Neural cell (in vitro differentiated cells): Measurements from ENCODE around the gene TARBP2. TPM values are rescaled to one million over a fixed set of nuclear protein-coding genes. Genes with fewer than 3 reads are reported as not detected.

ENCODE experiments used
- H2AFZ ChIP-seq: fragments of 200-600, 300-800 bp; sonication (generic), shearing (Covaris generic); 2 replicates; pipeline ENCODE4 v1.6.0; 2014; ENCODE audit warnings: low read depth, mild to moderate bottlenecking, antibody characterized with exemption, low read length, moderate library complexity
- H3F3A ChIP-seq: fragments of 200-600 bp; shearing (Covaris generic); 2 replicates; pipeline ENCODE4 v1.6.1; 2016; ENCODE audit warnings: mild to moderate bottlenecking, moderate library complexity, mixed read lengths, antibody characterized with exemption, low read length; ENCODE audit not compliant: insufficient read depth, poor library complexity, severe bottlenecking
- H3K27ac ChIP-seq: fragments of 200-600, 300-800 bp; sonication (generic), shearing (Covaris generic); 2 replicates; pipeline ENCODE4 v1.5.1; 2014; ENCODE audit warnings: mild to moderate bottlenecking, low read length, moderate library complexity
- H3K27me3 ChIP-seq: fragments of 300-800, 200-600 bp; sonication (generic), shearing (Covaris generic); 2 replicates; pipeline ENCODE4 v1.6.0; 2014; ENCODE audit warnings: mild to moderate bottlenecking, low read depth, low read length, moderate library complexity; ENCODE audit not compliant: insufficient read depth
- H3K36me3 ChIP-seq: fragments of 300-800, 200-600 bp; sonication (generic), shearing (Covaris generic); 2 replicates; pipeline ENCODE4 v1.5.1; 2014; ENCODE audit warnings: mild to moderate bottlenecking, antibody characterized with exemption, low read length, moderate library complexity; ENCODE audit not compliant: insufficient read depth
- H3K4me2 ChIP-seq: fragments of 300-800, 200-600 bp; sonication (generic), shearing (Covaris generic); 2 replicates; pipeline ENCODE4 v1.6.0; 2014; ENCODE audit warnings: mild to moderate bottlenecking, low read length
- H3K4me3 ChIP-seq: fragments of 300-800, 200-600 bp; sonication (generic), shearing (Covaris generic); 2 replicates; pipeline ENCODE4 v1.5.1; 2014; ENCODE audit warnings: mild to moderate bottlenecking, low read length, moderate library complexity
- H3K79me2 ChIP-seq: fragments of 200-600 bp; shearing (Covaris generic); replicated peaks from 2 replicates; pipeline ENCODE4 v1.6.0; 2014; ENCODE audit warnings: mild to moderate bottlenecking, low read length, moderate library complexity; ENCODE audit not compliant: insufficient read depth
- H3K9ac ChIP-seq: fragments of 300-800, 200-600 bp; sonication (generic), shearing (Covaris generic); 2 replicates; pipeline ENCODE4 v1.6.1; 2016; ENCODE audit warnings: mild to moderate bottlenecking, low read length, mixed read lengths
- H3K9me2 ChIP-seq: fragments of 200-600 bp; shearing (Covaris generic); 2 replicates; pipeline ENCODE4 v1.6.1; 2016; ENCODE audit warnings: mild to moderate bottlenecking, low read length, mixed read lengths; ENCODE audit not compliant: insufficient read depth
- H3K9me3 ChIP-seq: fragments of 200-600, 300-800 bp; sonication (generic), shearing (Covaris generic); 2 replicates; pipeline ENCODE4 v1.6.1; 2016; ENCODE audit warnings: mild to moderate bottlenecking, mixed run types, low read length, moderate library complexity, mixed read lengths
- H4K20me1 ChIP-seq: fragments of 200-600 bp; shearing (Covaris generic); 2 replicates; pipeline ENCODE4 v1.6.1; 2016; ENCODE audit warnings: mild to moderate bottlenecking, mixed run types; ENCODE audit not compliant: insufficient read depth
- EP300 ChIP-seq: fragments of 450-650 bp; conservative IDR thresholded peaks from 2 replicates; pipeline ENCODE4 v1.6.1; 2014; ENCODE audit warnings: antibody characterized with exemption, mild to moderate bottlenecking, moderate library complexity; ENCODE audit not compliant: poor library complexity, severe bottlenecking
- EZH2 ChIP-seq: fragments of 200-600, 300-800 bp; shearing (Covaris generic), sonication (generic); IDR thresholded peaks from 2 replicates; pipeline ENCODE4 v1.6.1; 2014; ENCODE audit warnings: antibody characterized with exemption, low read length, borderline replicate concordance, mild to moderate bottlenecking; ENCODE audit not compliant: insufficient read depth, poor library complexity, severe bottlenecking
- MXI1 ChIP-seq: fragments of 450-650 bp; conservative IDR thresholded peaks from 2 replicates; pipeline ENCODE4 v1.6.1; 2014; ENCODE audit warnings: antibody characterized with exemption, mild to moderate bottlenecking; ENCODE audit not compliant: poor library complexity, severe bottlenecking
- POLR2AphosphoS5 ChIP-seq: IDR thresholded peaks from 2 replicates; pipeline ENCODE4 v1.6.1; 2012
- RAD21 ChIP-seq: fragments of 450-650 bp; conservative IDR thresholded peaks from 2 replicates; pipeline ENCODE4 v1.6.1; 2014; ENCODE audit warnings: antibody characterized with exemption, mild to moderate bottlenecking, moderate library complexity
- SMC3 ChIP-seq: fragments of 450-650 bp; conservative IDR thresholded peaks from 2 replicates; pipeline ENCODE4 v1.6.1; 2014; ENCODE audit warnings: antibody characterized with exemption, mild to moderate bottlenecking, moderate library complexity; ENCODE audit not compliant: poor library complexity
- TAF1 ChIP-seq: IDR thresholded peaks from 2 replicates; pipeline ENCODE4 v1.6.1; 2012; ENCODE audit warnings: low read depth
- polyA plus RNA-seq: library from polyadenylated mRNA; depleted of rRNA; stranded (reverse); fragments of >200 nt; gene quantifications from 2 replicates; pipeline ENCODE4 v1.2.3, GENCODE V29; 2014
- TF ChIP-seq, protein P1 (sequence below): IDR thresholded peaks from 2 replicates; pipeline ENCODE4 v1.6.1; 2012; ENCODE audit warnings: borderline replicate concordance
- TF ChIP-seq, protein P2 (sequence below): fragments of 450-650 bp; IDR thresholded peaks from 2 replicates; pipeline ENCODE4 v1.5.1; 2014; ENCODE audit warnings: antibody characterized with exemption, mild to moderate bottlenecking, moderate library complexity; ENCODE audit not compliant: poor library complexity, severe bottlenecking

TARBP2 gene
- polyA plus RNA-seq, 1 donor from 2014 or later, result 135 TPM

DNA sequence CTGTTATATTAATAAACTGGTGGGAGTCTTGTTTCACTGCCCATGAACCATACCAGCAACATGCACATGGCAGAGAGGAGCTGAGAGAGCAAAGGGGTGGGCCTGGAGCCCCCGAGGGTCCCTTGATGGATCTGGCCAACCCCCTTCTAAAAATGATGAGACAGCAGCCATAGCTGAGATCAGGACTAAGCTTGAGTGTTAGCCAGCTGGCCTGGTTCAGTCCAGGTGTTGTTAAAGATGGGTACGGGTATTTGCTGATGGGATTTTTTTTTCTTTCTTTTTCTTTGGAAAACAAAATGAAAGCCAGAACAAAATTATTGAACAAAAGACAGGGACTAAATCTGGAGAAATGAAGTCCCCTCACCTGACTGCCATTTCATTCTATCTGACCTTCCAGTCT lies 33.2 kb upstream of the TARBP2 start:
- H3K4me2 ChIP-seq, result no peak overlapping the region
- no peaks in the 10 kb centered on the region for H3K9me2 ChIP-seq
- no peak overlapping the region for H3K9ac ChIP-seq
- peaks cover 15% of the 10 kb centered on the region for H3K79me2 ChIP-seq
- peaks cover 20% of the 10 kb centered on the region for H4K20me1 ChIP-seq
- no peaks in the 10 kb centered on the region for H3F3A ChIP-seq
- H3K9me3 ChIP-seq, result no peaks in the 10 kb centered on the region
- H3K4me3 ChIP-seq, result no peak overlapping the region
- peaks cover 12% of the 10 kb centered on the region for H3K36me3 ChIP-seq
- TF ChIP-seq RAD21 (no peak), TAF1 (no peak), SMC3 (no peak), MXI1 (no peak), POLR2AphosphoS5 (no peak), EP300 (no peak)
- TF ChIP-seq, protein P1, sequence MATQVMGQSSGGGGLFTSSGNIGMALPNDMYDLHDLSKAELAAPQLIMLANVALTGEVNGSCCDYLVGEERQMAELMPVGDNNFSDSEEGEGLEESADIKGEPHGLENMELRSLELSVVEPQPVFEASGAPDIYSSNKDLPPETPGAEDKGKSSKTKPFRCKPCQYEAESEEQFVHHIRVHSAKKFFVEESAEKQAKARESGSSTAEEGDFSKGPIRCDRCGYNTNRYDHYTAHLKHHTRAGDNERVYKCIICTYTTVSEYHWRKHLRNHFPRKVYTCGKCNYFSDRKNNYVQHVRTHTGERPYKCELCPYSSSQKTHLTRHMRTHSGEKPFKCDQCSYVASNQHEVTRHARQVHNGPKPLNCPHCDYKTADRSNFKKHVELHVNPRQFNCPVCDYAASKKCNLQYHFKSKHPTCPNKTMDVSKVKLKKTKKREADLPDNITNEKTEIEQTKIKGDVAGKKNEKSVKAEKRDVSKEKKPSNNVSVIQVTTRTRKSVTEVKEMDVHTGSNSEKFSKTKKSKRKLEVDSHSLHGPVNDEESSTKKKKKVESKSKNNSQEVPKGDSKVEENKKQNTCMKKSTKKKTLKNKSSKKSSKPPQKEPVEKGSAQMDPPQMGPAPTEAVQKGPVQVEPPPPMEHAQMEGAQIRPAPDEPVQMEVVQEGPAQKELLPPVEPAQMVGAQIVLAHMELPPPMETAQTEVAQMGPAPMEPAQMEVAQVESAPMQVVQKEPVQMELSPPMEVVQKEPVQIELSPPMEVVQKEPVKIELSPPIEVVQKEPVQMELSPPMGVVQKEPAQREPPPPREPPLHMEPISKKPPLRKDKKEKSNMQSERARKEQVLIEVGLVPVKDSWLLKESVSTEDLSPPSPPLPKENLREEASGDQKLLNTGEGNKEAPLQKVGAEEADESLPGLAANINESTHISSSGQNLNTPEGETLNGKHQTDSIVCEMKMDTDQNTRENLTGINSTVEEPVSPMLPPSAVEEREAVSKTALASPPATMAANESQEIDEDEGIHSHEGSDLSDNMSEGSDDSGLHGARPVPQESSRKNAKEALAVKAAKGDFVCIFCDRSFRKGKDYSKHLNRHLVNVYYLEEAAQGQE, result no peak
- TF ChIP-seq, protein P2, sequence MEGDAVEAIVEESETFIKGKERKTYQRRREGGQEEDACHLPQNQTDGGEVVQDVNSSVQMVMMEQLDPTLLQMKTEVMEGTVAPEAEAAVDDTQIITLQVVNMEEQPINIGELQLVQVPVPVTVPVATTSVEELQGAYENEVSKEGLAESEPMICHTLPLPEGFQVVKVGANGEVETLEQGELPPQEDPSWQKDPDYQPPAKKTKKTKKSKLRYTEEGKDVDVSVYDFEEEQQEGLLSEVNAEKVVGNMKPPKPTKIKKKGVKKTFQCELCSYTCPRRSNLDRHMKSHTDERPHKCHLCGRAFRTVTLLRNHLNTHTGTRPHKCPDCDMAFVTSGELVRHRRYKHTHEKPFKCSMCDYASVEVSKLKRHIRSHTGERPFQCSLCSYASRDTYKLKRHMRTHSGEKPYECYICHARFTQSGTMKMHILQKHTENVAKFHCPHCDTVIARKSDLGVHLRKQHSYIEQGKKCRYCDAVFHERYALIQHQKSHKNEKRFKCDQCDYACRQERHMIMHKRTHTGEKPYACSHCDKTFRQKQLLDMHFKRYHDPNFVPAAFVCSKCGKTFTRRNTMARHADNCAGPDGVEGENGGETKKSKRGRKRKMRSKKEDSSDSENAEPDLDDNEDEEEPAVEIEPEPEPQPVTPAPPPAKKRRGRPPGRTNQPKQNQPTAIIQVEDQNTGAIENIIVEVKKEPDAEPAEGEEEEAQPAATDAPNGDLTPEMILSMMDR, result no peak
- H3K27ac ChIP-seq, result no peak overlapping the region
- H3K27me3 ChIP-seq, result no peaks in the 10 kb centered on the region
- no peak overlapping the region for H2AFZ ChIP-seq

DNA sequence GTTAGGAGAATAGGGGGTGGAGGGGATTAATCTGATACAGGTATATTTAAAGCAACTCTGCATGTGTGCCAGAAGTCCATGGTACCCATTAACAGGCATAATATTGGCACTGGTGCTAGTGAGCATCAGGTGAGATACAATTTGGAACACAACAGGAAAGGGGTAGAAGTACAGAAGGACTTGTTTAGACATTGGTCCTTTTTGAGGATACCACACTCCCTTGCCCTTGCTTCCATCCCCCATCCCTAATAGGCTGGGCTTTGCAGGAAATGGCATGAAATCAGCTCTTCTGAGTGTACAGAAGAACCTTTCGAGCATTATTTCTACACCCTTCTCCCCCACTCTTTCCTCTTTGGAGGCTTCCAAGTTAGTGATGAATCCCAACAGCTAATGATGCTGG lies 32.8 kb upstream of the TARBP2 start:
- Histone ChIP-seq H3K9me3 (no peaks in the 10 kb centered on the region), H3K27ac (no peak overlapping the region), H2AFZ (no peak overlapping the region)

More for the DNA sequence above, 32.8 kb upstream of the TARBP2 start:
- Histone ChIP-seq H4K20me1 (peaks cover 20% of the 10 kb centered on the region), H3K79me2 (peaks cover 15% of the 10 kb centered on the region), H3K27me3 (no peaks in the 10 kb centered on the region), H3K4me3 (no peak overlapping the region), H3F3A (no peaks in the 10 kb centered on the region), H3K36me3 (peaks cover 8% of the 10 kb centered on the region), H3K4me2 (no peak overlapping the region), H3K9ac (no peak overlapping the region), H3K9me2 (no peaks in the 10 kb centered on the region)
- no peak for TF ChIP-seq SMC3
- TF ChIP-seq RAD21, result no peak
- TF ChIP-seq EP300, result no peak
- TF ChIP-seq EZH2, result no peak
- TF ChIP-seq TAF1, result no peak
- TF ChIP-seq, protein P2, result no peak
- TF ChIP-seq, protein P1, result no peak
- no peak for TF ChIP-seq MXI1
- TF ChIP-seq POLR2AphosphoS5, result no peak
